Left cardiac atrium (tissue), 4 donors: Measurements from ENCODE around the gene NLRP7. TPM values are rescaled to one million over a fixed set of nuclear protein-coding genes. Genes with fewer than 3 reads are reported as not detected.
"Not testable (repeated sequence)": the region's sequence is repeated elsewhere in the genome, so short reads cannot be mapped to it uniquely, and the experiment has no call there.

Experiments used
- ATAC-seq, 2 donors: fragments of 200-7000 bp; cut with Tn5 transposase; one replicate each; pipeline ENCODE4 v1.9.1; 2020; ENCODE audit warnings: mild to moderate bottlenecking in 2 of 2, moderate library complexity in 2 of 2
- DNase-seq: peaks from one replicate; pipeline ENCODE4 v3.0.0-alpha.2; 2020
- intact Hi-C, 2 donors: fragments of 100-400 bp; cut with DNase I; formaldehyde crosslinking; loops; one replicate each; pipeline versions ENCODE4 v1.14.1 to v1.15.1; 2022 to 2023
- long read RNA-seq: library from polyadenylated mRNA; unstranded; transcript quantifications from one replicate; pipeline ENCODE4 v2.0.0, GENCODE V29; 2021
- total RNA-seq, 2 donors: library from RNA; stranded (reverse); fragmentation: NEBNext Ultra II Directional; extraction: Animal tissue kit (Norgen Biotek cat#: 25700); gene quantifications; one replicate each; pipeline ENCODE4 v1.2.1, GENCODE V29; 2021
- donor health status: DM: no; HTN: yes; CAD: no.
- donor health status: DM: no; HTN: yes; CAD: no; lungs with severe emphysema.
- donor health status: DM: yes; HTN: yes; CAD: no.
- donor health status: Dilated cardiomyopathy.

NLRP7 gene
- total RNA-seq = not detected
- long read RNA-seq = 0 reads

GRCh38 chr19:54947381-54947780 lies at the start of gene NLRP7:
Gene NLRP7 (minus strand): TSS chr19:54947530.
- ATAC-seq = no peak
- intact Hi-C loops = no loop called here
- no peak for DNase-seq

- no peak for ATAC-seq
- intact Hi-C loops = no loop called here
Measured at GRCh38 chr19:54995561-54995960, 48.2 kb upstream of the NLRP7 start.

GRCh38 chr19:54989531-54989930 lies 42.2 kb upstream of the NLRP7 start:
- intact Hi-C loops, ATAC-seq, DNase-seq: not testable (repeated sequence)

More at GRCh38 chr19:54995561-54995960, 48.2 kb upstream of the NLRP7 start:
- no peak for DNase-seq

- DNase-seq, ATAC-seq, intact Hi-C loops: not testable (repeated sequence)
Measured at GRCh38 chr19:54982562-54982961, 35.2 kb upstream of the NLRP7 start.

GRCh38 chr19:54973229-54974090 lies 26.1 kb upstream of the NLRP7 start:
- ATAC-seq, DNase-seq, intact Hi-C loops: not testable (repeated sequence)

- ATAC-seq, DNase-seq, intact Hi-C loops: not testable (repeated sequence)
Measured at GRCh38 chr19:54971446-54971845, 24.1 kb upstream of the NLRP7 start.

- ATAC-seq = no peak
- intact Hi-C loops = no loop called here
- no peak for DNase-seq
Measured at GRCh38 chr19:54969647-54970046, 22.3 kb upstream of the NLRP7 start.

GRCh38 chr19:54967611-54968010 lies 20.3 kb upstream of the NLRP7 start:
- DNase-seq (no peak), ATAC-seq (no peak)
- intact Hi-C loops = no loop called here

GRCh38 chr19:54965055-54965454 lies 17.7 kb upstream of the NLRP7 start:
- ATAC-seq, intact Hi-C loops: not testable (repeated sequence)

GRCh38 chr19:54959840-54960239 lies 12.5 kb upstream of the NLRP7 start:
- no peak for DNase-seq
- intact Hi-C loops = no loop called here
- ATAC-seq = no peak

More at GRCh38 chr19:54965055-54965454, 17.7 kb upstream of the NLRP7 start:
- not testable (repeated sequence) for DNase-seq

- intact Hi-C loops = no loop called here
- no peak for ATAC-seq
- no peak for DNase-seq
Measured at GRCh38 chr19:54955376-54955775, 8.0 kb upstream of the NLRP7 start.

GRCh38 chr19:54953345-54953713 lies 6.0 kb upstream of the NLRP7 start:
- DNase-seq, intact Hi-C loops, ATAC-seq: not testable (repeated sequence)

- intact Hi-C loops = no loop called here
- peak; percentile 26 for DNase-seq
- no peak for ATAC-seq
Measured at GRCh38 chr19:54952591-54953344, 5.4 kb upstream of the NLRP7 start.

- ATAC-seq, intact Hi-C loops, DNase-seq: not testable (repeated sequence)
Measured at GRCh38 chr19:54950580-54950979, 3.2 kb upstream of the NLRP7 start.

GRCh38 chr19:54949412-54949811 lies 2.1 kb upstream of the NLRP7 start:
- ATAC-seq (no peak), DNase-seq (no peak)
- intact Hi-C loops = no loop called here

GRCh38 chr19:54943772-54944361 lies 3.5 kb downstream of the NLRP7 start:
- DNase-seq, ATAC-seq, intact Hi-C loops: not testable (repeated sequence)

GRCh38 chr19:54939538-54939937 lies 7.8 kb downstream of the NLRP7 start:
- intact Hi-C loops, ATAC-seq, DNase-seq: not testable (repeated sequence)

GRCh38 chr19:54938906-54939305 lies 8.4 kb downstream of the NLRP7 start:
- no peak for DNase-seq
- intact Hi-C loops = no loop called here
- ATAC-seq = no peak

- no peak for DNase-seq
- ATAC-seq = no peak
- intact Hi-C loops = no loop called here
Measured at GRCh38 chr19:54937926-54938325, 9.4 kb downstream of the NLRP7 start.

GRCh38 chr19:54928299-54928698 lies 19.0 kb downstream of the NLRP7 start:
- ATAC-seq = no peak
- intact Hi-C loops = no loop called here
- DNase-seq = no peak
